ENCODE data around the gene KYNU. TPM values are rescaled to one million over a fixed set of nuclear protein-coding genes. Genes with fewer than 3 reads are reported as not detected.

The KYNU gene
- total and polyA plus RNA-seq, 9 of the 15 experiments (the other 6 are each of a cell fraction or from before 2014, with no cell fraction given) = 2.6 to 11.6 (median 7.2) TPM

DNA sequence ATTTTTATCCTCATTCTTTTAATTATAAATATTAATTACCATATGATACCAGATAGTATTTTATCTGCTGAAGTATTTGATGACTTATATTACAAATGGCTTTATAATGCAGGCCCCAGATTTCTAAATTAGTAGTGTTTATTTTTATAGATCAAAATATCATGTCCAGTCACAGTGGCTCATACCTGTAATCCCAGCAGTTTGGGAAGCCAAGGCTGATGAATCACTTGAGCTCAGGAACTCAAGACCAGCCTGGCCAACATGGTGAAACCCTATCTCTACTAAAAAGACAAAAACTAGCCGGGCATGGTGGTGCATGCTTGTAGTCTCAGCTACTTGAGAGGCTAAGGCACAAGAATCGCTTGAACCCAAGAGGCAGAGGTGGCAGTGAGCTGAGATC is 151.7 kb downstream of the KYNU start (continued):
- TF ChIP-seq ZNF740 (CRISPR knock-in tag; IDR thresholded peaks at IDR 0.05) (no peak), ZNF740 (tag; IDR thresholded peaks at IDR 0.05) (no peak)

GRCh38 chr2:143030127-143030526 is 152.7 kb downstream of the KYNU start:
- no peak for FAIRE-seq
- intact Hi-C loops (cut with micrococcal nuclease) = no loop called here

More at GRCh38 chr2:143030127-143030526, 152.7 kb downstream of the KYNU start:
- H3K9me1 ChIP-seq (ENCODE audit: control insufficient read depth, insufficient read depth, low read length) = no peaks in the 10 kb centered on the region
- in situ Hi-C loops (cut with MboI) = no loop called here
- ChIA-PET CTCF (ENCODE audit: low intra/inter-chr PET ratio) (no interaction called here), POLR2A (no interaction called here)
- no peak overlapping the region for H3K4me3 ChIP-seq
- no peak overlapping the region for H3K4me2 ChIP-seq (ENCODE audit: insufficient read depth, low read length)
- BruUV-seq (replicated peaks) = no TSS peak
- H3K27me3 ChIP-seq (ENCODE audit: control insufficient read depth in 2 of 2, insufficient read depth in 2 of 2, low read length in 2 of 2) = no peaks in the 10 kb centered on the region
- no peaks in the 10 kb centered on the region for H4K20me1 ChIP-seq (replicated peaks; ENCODE audit: control insufficient read depth, insufficient read depth, low read length)
- H3K27ac ChIP-seq (ENCODE audit: extremely low read depth, low read depth, low read length) = no peak overlapping the region
- H3K9me3 ChIP-seq (replicated peaks; ENCODE audit: control insufficient read depth, insufficient read depth, low read depth, low read length) = no peaks in the 10 kb centered on the region
- H3K4me1 ChIP-seq (replicated peaks in 1 of 2; ENCODE audit: control insufficient read depth in 2 of 2, insufficient read depth in 2 of 2, low read length in 2 of 2) = peaks cover 0 to 4% of the 10 kb centered on the region in 2 experiments; a peak in 1 of 5 replicates
- 16% methylated on average over 2 of the region's 2 CpGs for WGBS (ENCODE audit: insufficient coverage, low coverage, missing lambda C conversion rate)
- H2AFZ ChIP-seq (ENCODE audit: low read depth, low read length) = no peak overlapping the region
- ATAC-seq (no peak), DNase-seq (ENCODE audit: extremely low read depth in 1 of 4, low spot score in 3 of 4) (no peak)
- no peak for TF ChIP-seq PRMT5 (CRISPR knock-in tag; IDR thresholded peaks at IDR 0.05)
- no peak for TF ChIP-seq ARNT (IDR thresholded peaks at IDR 0.05)
- no peak for TF ChIP-seq ZNF41 (CRISPR knock-in tag; conservative IDR thresholded peaks at IDR 0.05)
- no peak for TF ChIP-seq ZFP36 (IDR thresholded peaks at IDR 0.05; ENCODE audit: low read depth, low read length, partially characterized antibody)
- no peak for TF ChIP-seq SP1 (CRISPR knock-in tag; IDR thresholded peaks at IDR 0.05)
- no peak for TF ChIP-seq ZNF175 (CRISPR knock-in tag; IDR thresholded peaks at IDR 0.05; ENCODE audit: low read depth)
- no peak for TF ChIP-seq HNRNPL (IDR thresholded peaks at IDR 0.05; ENCODE audit: low read depth, low read length)
- TF ChIP-seq KHSRP (IDR thresholded peaks at IDR 0.05) = no peak
- no peak for TF ChIP-seq ZC3H4 (CRISPR knock-in tag; IDR thresholded peaks at IDR 0.05; ENCODE audit: borderline replicate concordance)
- no peak overlapping the region for H3K9ac ChIP-seq (ENCODE audit: insufficient read depth in 1 of 2, low read depth in 2 of 2, low read length in 2 of 2)
- no peaks in the 10 kb centered on the region for H3K36me3 ChIP-seq (ENCODE audit: control insufficient read depth, insufficient read depth, low read length)
- H3K79me2 ChIP-seq (ENCODE audit: control insufficient read depth, insufficient read depth, low read length) = no peaks in the 10 kb centered on the region

All from K562 (cell line).